Measurements from ENCODE around the gene AUTS2.

AUTS2 gene

GRCh38 chr7:70031245-70031644 lies 433.0 kb downstream of the AUTS2 start:
- Histone ChIP-seq H3K4me1 (ENCODE audit: insufficient read depth, low read length) (peaks cover 37% of the 10 kb centered on the region), H3K27me3 (ENCODE audit: insufficient read depth, low read length) (no peaks in the 10 kb centered on the region), H3K4me3 (ENCODE audit: low read length) (no peak overlapping the region), H3K27ac (ENCODE audit: low read depth, low read length) (no peak overlapping the region), H3K9ac (ENCODE audit: low read depth, low read length) (no peak overlapping the region), H3K36me3 (ENCODE audit: insufficient read depth, low read length) (no peaks in the 10 kb centered on the region), H3K9me3 (ENCODE audit: insufficient read depth, low read depth, low read length) (no peaks in the 10 kb centered on the region)
- WGBS = 85% methylated on average over 4 of the region's 4 CpGs

- Histone ChIP-seq H3K4me1 (ENCODE audit: insufficient read depth, low read length) (peaks cover 43% of the 10 kb centered on the region), H3K9me3 (ENCODE audit: insufficient read depth, low read depth, low read length) (no peaks in the 10 kb centered on the region), H3K36me3 (ENCODE audit: insufficient read depth, low read length) (no peaks in the 10 kb centered on the region), H3K9ac (ENCODE audit: low read depth, low read length) (no peak overlapping the region), H3K27me3 (ENCODE audit: insufficient read depth, low read length) (no peaks in the 10 kb centered on the region), H3K4me3 (ENCODE audit: low read length) (no peak overlapping the region), H3K27ac (ENCODE audit: low read depth, low read length) (peak overlapping the region; percentile 57; the same call in 1 of the 2 replicates)
Measured at GRCh38 chr7:70032649-70033048, 434.4 kb downstream of the AUTS2 start.

GRCh38 chr7:70033226-70033625 lies 435.0 kb downstream of the AUTS2 start:
- Histone ChIP-seq H3K4me3 (ENCODE audit: low read length) (no peak overlapping the region), H3K9ac (ENCODE audit: low read depth, low read length) (no peak overlapping the region), H3K27me3 (ENCODE audit: insufficient read depth, low read length) (no peaks in the 10 kb centered on the region), H3K9me3 (ENCODE audit: insufficient read depth, low read depth, low read length) (no peaks in the 10 kb centered on the region), H3K4me1 (ENCODE audit: insufficient read depth, low read length) (peaks cover 43% of the 10 kb centered on the region), H3K36me3 (ENCODE audit: insufficient read depth, low read length) (no peaks in the 10 kb centered on the region), H3K27ac (ENCODE audit: low read depth, low read length) (no peak overlapping the region)

- Histone ChIP-seq H3K36me3 (ENCODE audit: insufficient read depth, low read length) (no peaks in the 10 kb centered on the region), H3K9ac (ENCODE audit: low read depth, low read length) (no peak overlapping the region), H3K9me3 (ENCODE audit: insufficient read depth, low read depth, low read length) (no peaks in the 10 kb centered on the region), H3K27ac (ENCODE audit: low read depth, low read length) (no peak overlapping the region), H3K27me3 (ENCODE audit: insufficient read depth, low read length) (no peaks in the 10 kb centered on the region), H3K4me3 (ENCODE audit: low read length) (no peak overlapping the region), H3K4me1 (ENCODE audit: insufficient read depth, low read length) (peaks cover 43% of the 10 kb centered on the region)
Measured at GRCh38 chr7:70034999-70035398, 436.7 kb downstream of the AUTS2 start.

- H3K36me3 ChIP-seq (ENCODE audit: insufficient read depth, low read length) = no peaks in the 10 kb centered on the region
- 93% methylated on average over 3 of the region's 4 CpGs for WGBS
- H3K27ac ChIP-seq (ENCODE audit: low read depth, low read length) = no peak overlapping the region
- H3K9ac ChIP-seq (ENCODE audit: low read depth, low read length) = no peak overlapping the region
- H3K27me3 ChIP-seq (ENCODE audit: insufficient read depth, low read length) = no peaks in the 10 kb centered on the region
- H3K9me3 ChIP-seq (ENCODE audit: insufficient read depth, low read depth, low read length) = no peaks in the 10 kb centered on the region
- H3K4me1 ChIP-seq (ENCODE audit: insufficient read depth, low read length) = peaks cover 41% of the 10 kb centered on the region
- no peak overlapping the region for H3K4me3 ChIP-seq (ENCODE audit: low read length)
Measured at GRCh38 chr7:70035519-70035918, 437.2 kb downstream of the AUTS2 start.

GRCh38 chr7:70035955-70036354 lies 437.7 kb downstream of the AUTS2 start:
- WGBS = 87% methylated on average over 6 of the region's 6 CpGs

GRCh38 chr7:70036695-70037094 lies 438.4 kb downstream of the AUTS2 start:
- Histone ChIP-seq H3K27me3 (ENCODE audit: insufficient read depth, low read length) (no peaks in the 10 kb centered on the region), H3K4me1 (ENCODE audit: insufficient read depth, low read length) (peaks cover 30% of the 10 kb centered on the region), H3K4me3 (ENCODE audit: low read length) (no peak overlapping the region), H3K27ac (ENCODE audit: low read depth, low read length) (no peak overlapping the region), H3K9me3 (ENCODE audit: insufficient read depth, low read depth, low read length) (no peaks in the 10 kb centered on the region), H3K9ac (ENCODE audit: low read depth, low read length) (no peak overlapping the region), H3K36me3 (ENCODE audit: insufficient read depth, low read length) (no peaks in the 10 kb centered on the region)
- WGBS = 76% methylated on average over 1 of the region's 1 CpG

More at GRCh38 chr7:70035955-70036354, 437.7 kb downstream of the AUTS2 start:
- Histone ChIP-seq H3K4me3 (ENCODE audit: low read length) (no peak overlapping the region), H3K36me3 (ENCODE audit: insufficient read depth, low read length) (no peaks in the 10 kb centered on the region), H3K27me3 (ENCODE audit: insufficient read depth, low read length) (no peaks in the 10 kb centered on the region), H3K4me1 (ENCODE audit: insufficient read depth, low read length) (peaks cover 37% of the 10 kb centered on the region), H3K27ac (ENCODE audit: low read depth, low read length) (no peak overlapping the region), H3K9me3 (ENCODE audit: insufficient read depth, low read depth, low read length) (no peaks in the 10 kb centered on the region), H3K9ac (ENCODE audit: low read depth, low read length) (no peak overlapping the region)

GRCh38 chr7:70037171-70037933 lies 439.1 kb downstream of the AUTS2 start:
- Histone ChIP-seq H3K4me3 (ENCODE audit: low read length) (no peak overlapping the region), H3K9me3 (ENCODE audit: insufficient read depth, low read depth, low read length) (no peaks in the 10 kb centered on the region), H3K27ac (ENCODE audit: low read depth, low read length) (no peak overlapping the region), H3K4me1 (ENCODE audit: insufficient read depth, low read length) (peaks cover 23% of the 10 kb centered on the region; the same call in 1 of the 2 replicates), H3K36me3 (ENCODE audit: insufficient read depth, low read length) (no peaks in the 10 kb centered on the region), H3K27me3 (ENCODE audit: insufficient read depth, low read length) (no peaks in the 10 kb centered on the region), H3K9ac (ENCODE audit: low read depth, low read length) (no peak overlapping the region)
- 94% methylated on average over 1 of the region's 3 CpGs for WGBS

- H3K36me3 ChIP-seq (ENCODE audit: insufficient read depth, low read length) = no peaks in the 10 kb centered on the region
- no peaks in the 10 kb centered on the region for H3K27me3 ChIP-seq (ENCODE audit: insufficient read depth, low read length)
- WGBS = 100% methylated on average over 2 of the region's 3 CpGs
- H3K4me1 ChIP-seq (ENCODE audit: insufficient read depth, low read length) = peaks cover 15% of the 10 kb centered on the region; the same call in 1 of the 2 replicates
- H3K9ac ChIP-seq (ENCODE audit: low read depth, low read length) = no peak overlapping the region
- no peak overlapping the region for H3K4me3 ChIP-seq (ENCODE audit: low read length)
- no peaks in the 10 kb centered on the region for H3K9me3 ChIP-seq (ENCODE audit: insufficient read depth, low read depth, low read length)
- H3K27ac ChIP-seq (ENCODE audit: low read depth, low read length) = no peak overlapping the region
Measured at GRCh38 chr7:70040051-70040450, 441.8 kb downstream of the AUTS2 start.

GRCh38 chr7:70040970-70041766 lies 442.9 kb downstream of the AUTS2 start:
- Histone ChIP-seq H3K9ac (ENCODE audit: low read depth, low read length) (no peak overlapping the region), H3K4me1 (ENCODE audit: insufficient read depth, low read length) (peaks cover 9% of the 10 kb centered on the region; the same call in 1 of the 2 replicates), H3K27me3 (ENCODE audit: insufficient read depth, low read length) (no peaks in the 10 kb centered on the region), H3K9me3 (ENCODE audit: insufficient read depth, low read depth, low read length) (no peaks in the 10 kb centered on the region), H3K4me3 (ENCODE audit: low read length) (no peak overlapping the region), H3K36me3 (ENCODE audit: insufficient read depth, low read length) (no peaks in the 10 kb centered on the region), H3K27ac (ENCODE audit: low read depth, low read length) (no peak overlapping the region)

GRCh38 chr7:70042533-70042932 lies 444.3 kb downstream of the AUTS2 start:
- no peak overlapping the region for H3K4me3 ChIP-seq (ENCODE audit: low read length)
- no peaks in the 10 kb centered on the region for H3K27me3 ChIP-seq (ENCODE audit: insufficient read depth, low read length)
- no peak overlapping the region for H3K9ac ChIP-seq (ENCODE audit: low read depth, low read length)
- H3K27ac ChIP-seq (ENCODE audit: low read depth, low read length) = no peak overlapping the region
- no peaks in the 10 kb centered on the region for H3K36me3 ChIP-seq (ENCODE audit: insufficient read depth, low read length)
- WGBS = 73% methylated on average over 3 of the region's 3 CpGs
- H3K4me1 ChIP-seq (ENCODE audit: insufficient read depth, low read length) = 0 out of 2 replicates have a peak, but pooled peaks cover 3% of the 10 kb centered on the region
- H3K9me3 ChIP-seq (ENCODE audit: insufficient read depth, low read depth, low read length) = no peaks in the 10 kb centered on the region
